GM19455 (cell line): ENCODE measurements around the gene C17orf107.

Source experiments
- ATAC-seq: cut with Tn5 transposase; IDR thresholded peaks from one replicate; pipeline ENCODE4 v1.9.1; 2021; ENCODE audit not compliant: unreplicated experiment

Gene C17orf107

DNA sequence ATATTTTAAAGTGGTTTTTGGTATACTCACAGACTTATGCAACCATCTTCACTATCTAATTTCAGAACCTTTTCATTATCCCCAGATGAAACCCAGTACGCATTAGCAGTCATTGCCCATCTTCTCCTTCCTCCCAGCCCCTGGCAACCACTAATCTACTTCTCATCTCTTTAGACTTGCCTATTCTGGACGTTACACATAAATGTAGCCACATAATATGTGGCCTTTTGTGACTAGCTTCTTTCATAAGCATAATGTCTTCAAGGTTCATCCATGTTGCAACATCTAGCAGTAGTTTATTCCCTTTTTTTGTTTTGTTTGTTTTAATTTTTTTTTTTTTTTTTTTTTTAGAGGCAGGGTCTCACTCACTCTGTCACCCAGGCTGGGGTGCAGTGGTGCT, 28.5 kb upstream of the C17orf107 start:
- no peak for ATAC-seq

DNA sequence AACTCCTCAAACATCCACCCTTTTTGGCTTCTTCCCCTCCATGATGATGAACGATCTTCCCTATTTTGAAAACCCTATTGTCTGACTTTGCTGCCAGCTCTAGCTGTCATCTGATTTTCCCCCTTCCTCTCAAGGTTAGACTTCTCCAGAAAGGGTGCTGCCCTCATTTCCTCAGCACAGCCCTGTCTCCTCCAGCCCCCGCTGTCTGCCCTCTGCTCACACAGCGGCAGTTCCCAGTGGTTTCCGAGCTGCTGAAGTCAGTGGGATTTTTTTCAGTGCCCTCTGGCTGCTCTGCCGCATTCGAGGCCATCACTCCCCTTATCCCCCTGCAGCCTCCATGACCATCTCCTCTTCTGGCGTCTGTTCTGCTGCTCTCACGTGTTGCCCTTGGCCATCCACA, 26.6 kb upstream of the C17orf107 start:
- ATAC-seq: no peak

DNA sequence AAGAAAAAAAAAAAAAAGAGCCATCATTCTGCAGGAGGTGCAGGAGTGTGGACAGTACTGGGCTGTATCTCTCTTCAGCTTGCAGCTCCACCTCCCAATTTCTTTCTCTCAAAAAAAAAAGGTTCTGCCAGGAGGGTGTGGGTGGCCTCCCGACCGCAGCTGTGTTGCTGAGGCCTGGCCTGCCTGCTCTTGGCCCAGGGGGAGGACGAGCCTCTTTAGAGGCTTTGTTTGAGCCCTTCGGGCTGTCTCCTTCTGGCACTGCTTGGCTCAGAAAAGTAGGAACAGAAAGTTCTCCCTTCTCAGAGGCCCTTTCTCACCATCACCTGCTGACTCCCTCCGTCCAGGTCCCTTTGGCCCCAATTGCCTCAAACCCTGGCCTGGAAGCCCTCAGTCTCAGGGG, 22.2 kb upstream of the C17orf107 start:
- no peak for ATAC-seq

DNA sequence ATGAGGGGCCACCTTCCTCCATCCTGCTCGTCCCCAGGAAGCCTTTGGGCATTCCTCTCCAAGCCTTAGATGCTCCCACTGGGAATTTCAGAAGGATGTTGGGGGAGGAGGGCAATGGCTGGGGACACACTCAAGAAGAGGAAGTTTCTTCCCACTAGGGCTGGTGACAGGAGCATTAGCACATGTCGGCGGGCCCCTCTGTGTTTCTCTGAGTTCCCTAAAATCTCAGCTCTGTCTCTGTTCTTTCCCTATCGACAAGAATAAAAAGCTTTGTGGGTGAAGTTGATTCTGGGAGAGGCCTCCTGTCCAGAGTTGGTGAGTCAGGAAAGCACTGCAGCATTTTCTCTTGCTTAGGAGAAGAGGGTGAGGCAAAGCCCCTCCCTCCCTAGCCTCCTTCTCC, 19.7 kb upstream of the C17orf107 start:
- no peak for ATAC-seq

DNA sequence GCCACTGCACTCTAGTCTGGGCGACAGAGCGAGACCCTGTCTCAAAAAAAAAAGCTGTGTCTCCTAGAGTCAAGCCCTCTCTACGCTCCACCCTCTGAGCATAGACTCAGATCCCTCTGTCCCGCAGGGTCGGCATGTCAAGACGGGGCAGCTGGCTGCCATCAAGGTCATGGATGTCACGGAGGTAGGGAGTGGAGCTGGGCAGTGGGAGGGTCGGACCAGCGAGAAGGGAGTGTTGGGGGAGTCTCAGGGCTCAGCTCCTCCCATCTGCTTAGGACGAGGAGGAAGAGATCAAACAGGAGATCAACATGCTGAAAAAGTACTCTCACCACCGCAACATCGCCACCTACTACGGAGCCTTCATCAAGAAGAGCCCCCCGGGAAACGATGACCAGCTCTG, 18.5 kb upstream of the C17orf107 start:
- no peak for ATAC-seq

DNA sequence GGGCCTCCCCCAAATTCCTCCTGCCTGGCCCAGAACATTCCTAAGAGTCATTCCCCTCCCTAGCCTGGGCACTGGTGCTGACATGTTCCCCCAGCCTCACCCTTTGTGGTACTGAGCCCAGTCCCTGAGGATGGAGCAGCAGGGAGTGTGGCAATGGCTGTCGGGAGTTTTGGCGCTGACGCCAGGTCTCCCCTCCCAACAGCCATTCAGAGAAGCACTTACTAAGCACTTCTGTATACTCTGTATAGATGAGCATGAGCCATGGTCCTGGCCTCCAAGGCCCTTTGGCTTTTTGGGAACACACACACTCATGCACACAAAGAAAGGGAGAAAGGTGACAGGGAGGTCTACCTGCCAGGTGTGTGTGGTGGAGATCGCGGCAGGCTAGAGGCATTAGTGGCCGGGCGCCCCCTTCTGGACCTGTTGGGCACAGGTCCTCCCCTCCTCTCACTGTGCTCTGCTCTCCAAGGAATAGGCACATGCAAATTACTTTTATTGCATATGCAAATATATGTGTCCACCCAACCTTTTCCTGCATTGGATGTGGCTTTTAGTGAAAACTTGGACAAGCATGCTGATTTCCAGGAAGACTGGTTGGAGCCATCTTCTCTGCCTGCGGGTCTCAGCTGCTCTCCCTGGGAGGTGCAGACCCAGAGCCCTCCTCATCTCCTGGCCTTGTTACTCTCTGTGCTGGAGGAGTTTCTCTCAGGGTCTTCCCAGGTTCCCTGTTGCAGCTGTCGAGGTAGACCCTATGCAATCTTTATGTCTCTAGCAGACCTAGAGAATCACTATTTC, 17.4 kb upstream of the C17orf107 start:
- no peak for ATAC-seq

DNA sequence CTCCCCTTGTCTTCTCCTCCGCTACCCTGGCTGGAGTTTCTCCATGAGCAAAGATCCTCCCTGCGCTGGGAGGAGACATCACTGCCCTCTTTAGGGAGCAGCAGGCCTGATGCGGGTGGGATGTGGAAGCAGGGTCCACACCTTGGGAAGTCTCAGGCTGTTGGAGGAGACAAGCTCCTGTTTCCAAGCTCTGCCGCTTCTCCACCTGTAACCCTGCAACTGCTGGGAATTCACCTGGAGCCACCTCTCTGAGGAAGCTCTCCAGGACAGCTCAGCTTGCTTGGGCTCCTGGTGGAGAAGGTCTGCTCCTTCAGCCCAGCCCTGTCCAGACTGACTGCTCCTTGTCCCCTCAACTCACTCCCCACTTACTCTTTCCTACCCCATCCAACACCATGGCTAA, 14.8 kb upstream of the C17orf107 start:
- no peak for ATAC-seq

DNA sequence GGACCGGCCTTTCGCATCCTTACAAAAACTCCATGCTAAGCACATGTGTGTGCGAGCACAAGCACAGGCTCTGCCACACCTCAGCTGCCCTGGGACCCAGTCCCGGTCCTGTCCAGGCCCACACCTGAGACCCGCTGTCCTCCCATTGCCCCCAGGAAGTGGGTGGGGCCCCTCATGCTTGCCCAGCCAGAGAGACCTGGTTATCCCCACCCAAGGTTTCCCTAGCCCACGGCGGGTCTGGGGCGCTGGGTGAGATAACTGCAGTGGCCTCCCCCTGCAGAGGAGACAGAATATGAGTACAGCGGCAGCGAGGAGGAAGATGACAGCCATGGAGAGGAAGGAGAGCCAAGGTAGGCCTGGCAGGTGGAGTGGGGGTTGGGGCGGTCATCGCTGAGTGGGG, 12.5 kb upstream of the C17orf107 start:
- ATAC-seq: no peak

DNA sequence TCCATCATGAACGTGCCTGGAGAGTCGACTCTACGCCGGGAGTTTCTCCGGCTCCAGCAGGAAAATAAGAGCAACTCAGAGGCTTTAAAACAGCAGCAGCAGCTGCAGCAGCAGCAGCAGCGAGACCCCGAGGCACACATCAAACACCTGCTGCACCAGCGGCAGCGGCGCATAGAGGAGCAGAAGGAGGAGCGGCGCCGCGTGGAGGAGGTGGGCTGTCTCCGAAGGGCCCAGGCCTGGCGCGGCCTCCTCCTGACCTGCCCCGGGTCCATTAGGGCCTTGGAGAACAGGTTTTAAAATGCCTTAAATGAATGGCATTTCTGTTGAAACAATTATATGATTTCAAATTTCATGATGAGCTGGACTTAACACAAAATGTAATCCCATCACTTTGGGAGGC, 11.8 kb upstream of the C17orf107 start:
- no peak for ATAC-seq

DNA sequence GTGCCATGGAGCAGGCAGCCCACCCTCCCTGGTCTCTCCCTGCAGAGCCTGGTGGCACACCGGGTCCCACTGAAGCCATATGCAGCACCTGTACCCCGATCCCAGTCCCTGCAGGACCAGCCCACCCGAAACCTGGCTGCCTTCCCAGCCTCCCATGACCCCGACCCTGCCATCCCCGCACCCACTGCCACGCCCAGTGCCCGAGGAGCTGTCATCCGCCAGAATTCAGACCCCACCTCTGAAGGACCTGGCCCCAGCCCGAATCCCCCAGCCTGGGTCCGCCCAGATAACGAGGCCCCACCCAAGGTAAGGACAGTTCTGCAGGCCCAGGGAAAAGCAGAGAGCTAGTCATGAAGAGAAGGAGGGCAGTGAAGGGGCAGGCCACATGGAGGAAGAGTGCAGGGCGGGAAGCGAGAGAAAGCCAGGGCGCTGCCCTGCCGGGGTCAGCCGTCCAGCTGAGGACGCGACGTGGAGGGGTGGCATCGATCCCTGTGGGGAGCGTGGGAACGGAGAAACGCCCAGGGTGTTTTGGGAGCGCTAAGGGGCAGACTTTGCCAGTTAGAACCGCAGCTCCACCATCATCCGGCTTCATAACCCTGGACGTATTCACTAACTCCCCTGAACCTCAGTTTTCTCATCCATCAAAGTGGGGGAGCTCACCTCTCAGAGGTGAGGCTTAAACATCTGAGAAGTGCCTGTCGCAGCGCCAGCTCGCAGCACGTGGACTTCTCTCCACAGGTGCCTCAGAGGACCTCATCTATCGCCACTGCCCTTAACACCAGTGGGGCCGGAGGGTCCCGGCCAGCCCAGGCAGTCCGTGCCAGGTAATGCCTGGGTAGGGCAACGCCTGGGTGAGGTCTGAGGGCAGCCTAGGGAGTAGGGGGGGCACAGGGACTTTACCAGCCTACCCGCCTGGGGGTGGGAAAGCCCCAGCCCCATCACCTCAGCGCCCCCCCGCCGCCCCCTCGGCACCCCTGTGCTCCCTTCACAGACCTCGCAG, 7.6 kb upstream of the C17orf107 start:
- no peak for ATAC-seq

DNA sequence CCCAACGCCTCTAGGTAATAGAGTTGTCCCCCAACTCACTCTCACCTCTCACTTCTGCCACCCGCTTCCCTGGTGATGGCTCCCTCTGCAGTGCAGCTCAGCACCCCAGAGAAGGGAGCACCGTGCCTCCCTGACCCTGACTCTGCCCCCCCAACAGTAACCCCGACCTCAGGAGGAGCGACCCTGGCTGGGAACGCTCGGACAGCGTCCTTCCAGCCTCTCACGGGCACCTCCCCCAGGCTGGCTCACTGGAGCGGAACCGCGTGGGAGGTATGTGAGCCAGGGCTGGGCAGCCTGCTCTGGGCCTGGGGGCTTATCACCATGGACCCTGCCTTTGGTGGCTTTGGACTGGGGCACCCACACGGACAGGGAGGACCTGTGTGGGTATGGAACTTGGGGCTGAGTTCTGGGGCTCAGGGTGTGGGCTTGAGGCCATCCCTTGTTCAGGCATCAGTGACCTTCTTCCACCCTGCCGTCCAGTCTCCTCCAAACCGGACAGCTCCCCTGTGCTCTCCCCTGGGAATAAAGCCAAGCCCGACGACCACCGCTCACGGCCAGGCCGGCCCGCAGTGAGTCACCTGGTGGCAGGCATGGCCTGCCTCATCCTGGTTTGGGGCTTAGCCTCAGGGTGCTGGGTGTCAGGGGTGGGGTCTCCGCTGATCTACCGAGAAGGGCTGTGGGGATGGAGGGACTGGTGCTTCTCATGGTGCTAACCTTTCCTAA, 6.7 kb upstream of the C17orf107 start:
- no peak for ATAC-seq

DNA sequence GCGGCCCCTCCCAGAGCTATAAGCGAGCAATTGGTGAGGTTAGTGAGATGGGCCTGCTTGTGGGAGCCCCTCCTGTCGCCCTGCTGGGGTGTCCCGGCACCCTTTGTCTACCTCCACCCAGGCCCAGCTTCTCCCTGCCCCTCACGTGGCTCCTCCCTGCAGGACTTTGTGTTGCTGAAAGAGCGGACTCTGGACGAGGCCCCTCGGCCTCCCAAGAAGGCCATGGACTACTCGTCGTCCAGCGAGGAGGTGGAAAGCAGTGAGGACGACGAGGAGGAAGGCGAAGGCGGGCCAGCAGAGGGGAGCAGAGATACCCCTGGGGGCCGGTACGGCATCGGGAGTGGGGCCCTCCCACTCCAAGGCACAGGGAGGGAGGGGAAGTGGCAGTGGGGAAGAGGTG, 6.1 kb upstream of the C17orf107 start:
- no peak for ATAC-seq

DNA sequence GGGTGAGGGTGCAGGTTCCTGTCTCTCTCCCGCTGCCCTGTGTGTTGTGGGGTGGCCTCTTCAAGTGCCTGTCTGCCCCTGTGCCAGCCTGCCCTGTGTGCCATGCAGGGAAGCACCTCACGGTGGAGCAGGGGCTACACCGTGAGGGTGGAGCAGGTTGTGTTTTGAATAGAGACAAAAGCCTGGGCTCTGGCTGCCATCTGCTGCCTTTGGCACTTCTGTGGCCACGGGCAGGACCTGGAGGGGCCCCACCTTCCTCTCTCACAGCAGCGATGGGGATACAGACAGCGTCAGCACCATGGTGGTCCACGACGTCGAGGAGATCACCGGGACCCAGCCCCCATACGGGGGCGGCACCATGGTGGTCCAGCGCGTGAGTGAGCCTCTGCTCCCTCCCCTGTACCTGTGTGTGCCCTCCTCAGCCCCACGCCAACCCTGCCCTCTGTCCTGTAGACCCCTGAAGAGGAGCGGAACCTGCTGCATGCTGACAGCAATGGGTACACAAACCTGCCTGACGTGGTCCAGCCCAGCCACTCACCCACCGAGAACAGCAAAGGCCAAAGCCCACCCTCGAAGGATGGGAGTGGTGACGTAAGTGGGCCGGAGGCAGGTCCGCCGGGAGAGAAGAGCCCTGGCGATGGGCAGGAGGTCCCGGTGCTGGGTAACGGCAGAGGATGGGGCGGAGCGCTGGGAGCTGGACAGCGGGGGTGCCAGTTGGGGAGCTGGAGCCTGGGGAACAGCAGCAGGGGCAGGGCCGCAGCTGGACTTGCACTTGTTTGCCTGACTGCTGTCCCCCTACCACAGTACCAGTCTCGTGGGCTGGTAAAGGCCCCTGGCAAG, 5.4 kb upstream of the C17orf107 start:
- ATAC-seq: no peak

DNA sequence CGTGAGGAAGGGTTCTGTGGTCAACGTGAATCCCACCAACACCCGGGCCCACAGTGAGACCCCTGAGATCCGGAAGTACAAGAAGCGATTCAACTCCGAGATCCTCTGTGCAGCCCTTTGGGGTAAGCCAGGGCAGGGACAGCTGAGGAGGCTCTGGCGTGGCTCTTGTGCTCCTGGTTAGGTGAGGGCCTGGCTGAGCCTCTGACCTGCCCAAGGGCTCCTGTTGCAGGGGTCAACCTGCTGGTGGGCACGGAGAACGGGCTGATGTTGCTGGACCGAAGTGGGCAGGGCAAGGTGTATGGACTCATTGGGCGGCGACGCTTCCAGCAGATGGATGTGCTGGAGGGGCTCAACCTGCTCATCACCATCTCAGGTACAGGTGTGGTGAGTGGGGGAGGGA, 4.2 kb upstream of the C17orf107 start:
- no peak for ATAC-seq

DNA sequence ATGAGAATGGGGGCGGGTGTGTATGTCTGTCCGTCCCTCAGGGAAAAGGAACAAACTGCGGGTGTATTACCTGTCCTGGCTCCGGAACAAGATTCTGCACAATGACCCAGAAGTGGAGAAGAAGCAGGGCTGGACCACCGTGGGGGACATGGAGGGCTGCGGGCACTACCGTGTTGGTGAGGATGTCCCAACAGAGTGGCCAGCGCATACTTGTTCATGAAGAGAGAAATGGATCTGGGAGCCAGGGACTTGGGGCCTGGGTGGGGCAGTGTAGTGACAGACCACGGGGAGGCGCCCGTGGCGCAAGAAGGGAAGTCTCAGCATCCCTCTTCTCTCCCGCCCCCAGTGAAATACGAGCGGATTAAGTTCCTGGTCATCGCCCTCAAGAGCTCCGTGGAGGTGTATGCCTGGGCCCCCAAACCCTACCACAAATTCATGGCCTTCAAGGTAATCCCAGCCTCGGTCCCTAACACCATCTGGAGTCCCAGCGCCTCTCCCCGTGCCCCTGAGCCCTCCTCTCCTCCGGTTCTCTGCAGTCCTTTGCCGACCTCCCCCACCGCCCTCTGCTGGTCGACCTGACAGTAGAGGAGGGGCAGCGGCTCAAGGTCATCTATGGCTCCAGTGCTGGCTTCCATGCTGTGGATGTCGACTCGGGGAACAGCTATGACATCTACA, 3.5 kb upstream of the C17orf107 start:
- ATAC-seq: no peak

DNA sequence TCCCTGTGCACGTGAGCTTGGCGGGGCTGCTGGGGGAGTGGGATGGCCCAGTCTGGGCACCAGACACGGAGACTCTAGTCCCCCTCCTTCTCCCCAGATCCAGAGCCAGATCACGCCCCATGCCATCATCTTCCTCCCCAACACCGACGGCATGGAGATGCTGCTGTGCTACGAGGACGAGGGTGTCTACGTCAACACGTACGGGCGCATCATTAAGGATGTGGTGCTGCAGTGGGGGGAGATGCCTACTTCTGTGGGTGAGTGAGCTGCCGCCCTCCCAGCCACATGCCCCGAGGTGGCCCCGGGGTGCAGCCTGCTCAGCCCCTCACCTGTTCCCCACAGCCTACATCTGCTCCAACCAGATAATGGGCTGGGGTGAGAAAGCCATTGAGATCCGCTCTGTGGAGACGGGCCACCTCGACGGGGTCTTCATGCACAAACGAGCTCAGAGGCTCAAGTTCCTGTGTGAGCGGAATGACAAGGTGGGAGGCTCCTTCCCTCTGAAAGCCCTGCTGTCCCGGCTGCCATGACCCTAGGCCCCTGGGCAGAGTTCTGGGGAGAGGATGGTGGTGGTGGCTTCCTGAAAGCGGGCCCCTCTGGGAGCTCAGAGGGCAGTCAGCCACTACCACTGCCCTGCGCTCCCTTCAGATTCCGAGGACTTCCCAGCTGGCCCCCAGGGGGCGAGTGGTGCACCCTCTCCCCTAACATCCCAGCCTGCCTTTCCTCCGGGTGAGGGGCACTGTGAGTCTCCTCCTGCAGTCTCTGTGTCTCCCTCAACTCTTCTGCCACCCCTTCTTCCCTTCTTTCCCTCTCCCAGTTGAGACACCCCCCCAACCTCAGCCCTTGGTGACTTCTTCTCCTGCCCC, 2.8 kb upstream of the C17orf107 start:
- ATAC-seq: no peak

DNA sequence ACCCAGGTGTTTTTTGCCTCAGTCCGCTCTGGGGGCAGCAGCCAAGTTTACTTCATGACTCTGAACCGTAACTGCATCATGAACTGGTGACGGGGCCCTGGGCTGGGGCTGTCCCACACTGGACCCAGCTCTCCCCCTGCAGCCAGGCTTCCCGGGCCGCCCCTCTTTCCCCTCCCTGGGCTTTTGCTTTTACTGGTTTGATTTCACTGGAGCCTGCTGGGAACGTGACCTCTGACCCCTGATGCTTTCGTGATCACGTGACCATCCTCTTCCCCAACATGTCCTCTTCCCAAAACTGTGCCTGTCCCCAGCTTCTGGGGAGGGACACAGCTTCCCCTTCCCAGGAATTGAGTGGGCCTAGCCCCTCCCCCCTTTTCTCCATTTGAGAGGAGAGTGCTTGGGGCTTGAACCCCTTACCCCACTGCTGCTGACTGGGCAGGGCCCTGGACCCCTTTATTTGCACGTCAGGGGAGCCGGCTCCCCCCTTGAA, 2.1 kb upstream of the C17orf107 start:
- no peak for ATAC-seq

DNA sequence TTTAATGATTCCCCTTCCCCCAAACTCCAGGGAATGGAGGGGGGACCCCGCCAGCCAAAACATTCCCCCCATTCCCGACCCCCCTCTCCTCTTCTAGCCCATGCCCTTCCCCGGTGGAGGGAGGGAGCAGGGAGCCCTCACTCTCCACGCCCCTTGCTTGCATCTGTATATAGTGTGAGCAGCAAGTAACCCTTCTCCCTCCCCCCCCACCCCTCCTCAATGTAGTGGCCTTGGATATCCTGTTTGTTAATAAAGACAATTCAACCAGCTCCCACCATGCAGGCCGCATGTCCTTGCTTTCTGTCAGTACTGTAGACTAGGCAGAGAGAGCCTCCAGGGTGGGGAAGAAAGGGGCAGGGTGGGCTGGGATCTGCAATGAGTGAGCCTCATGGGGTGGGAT, 1.6 kb upstream of the C17orf107 start:
- no peak for ATAC-seq

DNA sequence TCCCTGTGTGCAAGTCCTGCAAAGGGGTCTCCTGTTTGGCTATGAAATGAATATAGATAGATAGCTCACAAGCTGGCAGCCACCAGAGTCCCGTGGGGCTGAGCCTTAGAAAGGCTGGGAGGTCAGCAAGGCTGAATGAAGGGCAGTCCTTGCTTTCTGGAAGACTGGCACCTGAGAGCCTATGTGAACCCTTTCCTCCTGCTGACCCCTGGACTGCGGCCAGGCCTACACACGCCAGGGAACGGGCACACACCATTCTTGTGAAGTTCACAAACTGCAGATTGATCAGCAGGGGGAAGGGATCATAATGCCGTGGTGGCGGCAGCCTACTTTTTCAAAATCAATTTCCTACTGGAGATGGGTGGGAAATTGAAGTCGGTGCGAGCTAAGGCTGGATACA, 985 bp upstream of the C17orf107 start:
- ATAC-seq: no peak
